Astrocyte of the spinal cord (primary cell): ENCODE data around the gene THSD7B.

ENCODE experiments used
- DNase-seq: peaks from one replicate; pipeline ENCODE4 v3.0.0; 2011; ENCODE audit warnings: low read depth, low spot score
- H3K4me3 ChIP-seq: 2 replicates; pipeline ENCODE4 v1.5.1; 2011; ENCODE audit warnings: low read depth, mild to moderate bottlenecking, low read length, moderate library complexity
- in situ Hi-C: cut with HindIII; loops from 2 replicates; pipeline ENCODE4 v1.10.0; 2017; ENCODE audit warnings: low sequenced_read_pairs
- TF ChIP-seq, protein P1 (sequence below): IDR thresholded peaks from 2 replicates; pipeline ENCODE4 v1.5.1; 2012; ENCODE audit warnings: low read depth, mild to moderate bottlenecking, low read length, inconsistent platforms

THSD7B gene

DNA sequence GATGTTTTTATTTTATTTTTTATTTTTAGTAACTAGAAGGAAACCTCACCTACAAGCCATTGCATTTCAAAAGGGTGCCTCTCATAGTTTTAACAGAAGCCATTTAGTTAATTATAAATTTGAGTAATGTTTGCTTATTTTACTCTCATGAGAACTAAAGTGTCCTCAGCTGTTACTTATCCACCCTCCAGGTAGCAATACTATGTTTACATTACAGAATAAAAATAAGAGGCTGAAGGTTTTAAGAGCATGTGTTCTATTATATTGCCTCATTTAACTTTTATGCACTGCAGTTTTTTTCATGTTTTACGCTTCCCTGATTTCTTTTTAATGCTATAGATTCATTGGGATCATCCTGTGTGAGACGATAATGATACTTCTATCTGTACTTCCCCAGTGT is 235.5 kb downstream of the THSD7B start:
- H3K4me3 ChIP-seq, result no peak overlapping the region
- no peak for DNase-seq
- in situ Hi-C loops, result no loop called here
- TF ChIP-seq, protein P1, sequence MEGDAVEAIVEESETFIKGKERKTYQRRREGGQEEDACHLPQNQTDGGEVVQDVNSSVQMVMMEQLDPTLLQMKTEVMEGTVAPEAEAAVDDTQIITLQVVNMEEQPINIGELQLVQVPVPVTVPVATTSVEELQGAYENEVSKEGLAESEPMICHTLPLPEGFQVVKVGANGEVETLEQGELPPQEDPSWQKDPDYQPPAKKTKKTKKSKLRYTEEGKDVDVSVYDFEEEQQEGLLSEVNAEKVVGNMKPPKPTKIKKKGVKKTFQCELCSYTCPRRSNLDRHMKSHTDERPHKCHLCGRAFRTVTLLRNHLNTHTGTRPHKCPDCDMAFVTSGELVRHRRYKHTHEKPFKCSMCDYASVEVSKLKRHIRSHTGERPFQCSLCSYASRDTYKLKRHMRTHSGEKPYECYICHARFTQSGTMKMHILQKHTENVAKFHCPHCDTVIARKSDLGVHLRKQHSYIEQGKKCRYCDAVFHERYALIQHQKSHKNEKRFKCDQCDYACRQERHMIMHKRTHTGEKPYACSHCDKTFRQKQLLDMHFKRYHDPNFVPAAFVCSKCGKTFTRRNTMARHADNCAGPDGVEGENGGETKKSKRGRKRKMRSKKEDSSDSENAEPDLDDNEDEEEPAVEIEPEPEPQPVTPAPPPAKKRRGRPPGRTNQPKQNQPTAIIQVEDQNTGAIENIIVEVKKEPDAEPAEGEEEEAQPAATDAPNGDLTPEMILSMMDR, result no peak

DNA sequence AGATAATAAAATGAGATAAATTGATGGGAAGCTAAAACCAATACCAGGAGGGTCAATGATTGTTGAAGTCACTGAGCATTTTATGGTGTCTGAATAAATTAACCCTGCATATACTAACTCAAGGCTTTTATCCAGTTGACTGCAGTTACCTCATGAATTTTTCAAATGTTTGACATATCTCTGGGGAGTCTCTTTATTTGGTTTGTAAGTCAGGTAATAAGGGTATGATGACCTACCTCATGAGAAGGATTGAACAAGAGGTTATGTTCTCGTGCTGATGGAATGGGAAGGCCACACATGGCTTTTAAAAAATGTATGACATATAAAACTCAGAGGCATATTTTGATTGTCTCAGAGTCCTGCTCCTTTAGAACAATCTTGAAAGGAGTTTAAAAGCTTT is 237.6 kb downstream of the THSD7B start:
- no peak for DNase-seq
- no peak overlapping the region for H3K4me3 ChIP-seq
- in situ Hi-C loops, result no loop called here
- TF ChIP-seq, protein P1, result no peak

DNA sequence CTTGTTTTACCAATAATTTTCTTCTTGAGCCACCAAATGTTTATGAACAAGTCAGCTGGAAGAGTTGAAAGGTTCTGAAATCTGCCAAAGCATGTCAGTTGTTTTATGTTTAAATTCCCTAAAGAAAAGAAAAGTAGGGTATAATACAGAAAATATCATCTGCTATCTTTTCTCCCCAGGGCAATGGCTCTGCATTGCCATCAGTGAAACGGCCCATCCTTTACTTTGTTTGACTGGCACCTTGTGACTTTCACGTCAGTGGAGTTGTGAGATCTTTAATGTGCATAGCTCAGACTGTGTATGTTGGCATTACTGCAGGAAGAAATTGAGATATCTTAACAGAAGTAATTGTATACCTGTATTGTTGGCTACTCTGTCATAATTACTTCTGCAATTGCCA is 239.9 kb downstream of the THSD7B start:
- in situ Hi-C loops, result no loop called here
- TF ChIP-seq, protein P1, result no peak
- no peak overlapping the region for H3K4me3 ChIP-seq
- no peak for DNase-seq

DNA sequence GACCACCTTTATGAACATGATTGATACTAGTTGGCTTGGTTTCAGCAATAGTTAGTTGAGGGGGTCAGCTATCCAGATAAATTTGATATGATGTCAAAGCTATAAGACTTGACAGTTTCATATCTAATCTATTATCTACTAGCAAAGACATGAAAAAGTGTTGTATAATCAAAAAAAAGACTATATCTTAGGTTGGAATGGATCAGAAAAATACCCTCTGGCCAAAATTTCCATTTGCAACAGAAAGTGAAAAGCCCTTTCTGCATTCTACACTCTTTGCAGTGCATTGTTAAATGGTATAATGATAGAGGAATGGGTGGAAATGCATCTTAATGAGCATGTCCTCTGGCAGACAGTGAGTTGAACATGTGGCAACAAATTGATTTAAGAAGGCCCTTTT is 242.6 kb downstream of the THSD7B start:
- in situ Hi-C loops, result no loop called here

DNA sequence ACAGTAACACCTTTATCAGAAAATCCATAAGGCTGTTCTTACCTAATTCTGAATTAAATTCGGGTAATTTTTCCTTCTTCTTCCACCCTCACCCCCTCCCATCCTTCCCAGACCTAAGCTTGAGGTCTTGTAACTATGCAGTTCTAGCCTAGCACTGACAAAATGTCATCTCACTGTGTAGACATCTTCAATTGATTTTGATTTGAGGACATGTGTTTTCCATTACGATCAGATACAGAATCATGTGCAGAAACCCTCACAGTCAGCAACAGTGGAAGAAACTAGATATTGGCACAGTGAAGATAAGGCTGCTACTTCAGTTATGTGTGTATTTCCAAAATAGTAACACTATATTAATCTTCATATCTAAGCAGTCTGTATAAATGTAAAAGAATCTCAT is 244.6 kb downstream of the THSD7B start:
- in situ Hi-C loops, result no loop called here
- DNase-seq, result no peak
- TF ChIP-seq, protein P1, result no peak
- no peak overlapping the region for H3K4me3 ChIP-seq

More for the DNA sequence above, 242.6 kb downstream of the THSD7B start:
- no peak for DNase-seq
- no peak overlapping the region for H3K4me3 ChIP-seq
- TF ChIP-seq, protein P1, result no peak

DNA sequence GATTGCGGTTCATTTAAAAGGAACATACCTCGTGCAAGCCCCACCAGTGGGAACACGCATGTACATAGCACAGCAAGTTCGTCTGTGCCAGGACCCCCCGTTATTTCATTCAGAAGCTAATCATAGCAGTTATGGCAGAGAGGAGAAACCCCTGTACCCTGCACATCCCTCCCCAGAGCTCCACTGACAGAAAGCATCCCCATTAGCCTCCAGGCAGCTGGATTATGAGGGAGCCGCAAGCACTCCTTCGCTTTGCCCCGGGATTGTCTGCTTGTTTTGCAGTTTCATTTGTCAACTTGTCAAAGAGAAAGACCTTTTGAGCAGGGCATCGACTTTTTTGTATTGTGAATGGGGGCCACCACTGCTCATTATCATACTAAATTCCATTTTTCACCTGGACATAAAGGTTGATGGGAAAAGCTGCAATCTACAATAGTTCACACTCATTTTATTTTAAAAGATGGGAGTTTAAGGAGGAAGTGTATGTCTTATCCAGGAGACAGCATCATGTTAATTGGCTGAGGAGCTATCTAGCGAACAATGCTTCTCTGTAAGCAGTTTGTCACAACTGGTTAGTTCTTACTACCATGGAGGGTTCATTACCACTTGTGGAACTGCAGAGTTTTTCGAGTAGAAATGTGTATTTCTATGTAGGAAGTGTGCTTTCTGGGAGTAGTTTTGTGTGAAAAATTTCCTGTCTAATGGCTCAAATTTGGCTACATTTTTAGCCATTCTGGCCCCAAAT is 255.3 kb downstream of the THSD7B start:
- TF ChIP-seq, protein P1, result no peak
- in situ Hi-C loops, result no loop called here
- no peak for DNase-seq
- no peak overlapping the region for H3K4me3 ChIP-seq

DNA sequence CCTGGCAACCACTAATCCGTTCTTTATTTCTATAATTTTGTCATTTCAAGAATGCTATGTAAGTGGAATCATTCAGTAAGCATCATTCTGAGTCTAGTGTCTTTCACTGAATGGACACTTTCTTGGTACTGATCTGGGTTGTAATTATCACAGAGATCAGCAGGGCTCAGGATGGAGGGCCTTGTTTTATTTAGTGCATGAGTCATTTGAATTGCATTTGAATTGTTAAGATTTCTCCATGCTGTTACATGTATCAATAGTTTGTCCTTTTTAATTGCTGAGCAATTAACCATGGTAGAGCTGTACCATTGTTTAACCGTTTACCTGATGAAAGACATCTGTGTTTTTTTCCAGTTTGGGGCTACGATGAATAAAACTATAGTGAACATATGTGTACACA is 256.4 kb downstream of the THSD7B start:
- H3K4me3 ChIP-seq, result no peak overlapping the region
- DNase-seq, result no peak
- in situ Hi-C loops, result no loop called here
- TF ChIP-seq, protein P1, result no peak
